ENCODE data around the gene SPECC1.

Gene SPECC1

DNA sequence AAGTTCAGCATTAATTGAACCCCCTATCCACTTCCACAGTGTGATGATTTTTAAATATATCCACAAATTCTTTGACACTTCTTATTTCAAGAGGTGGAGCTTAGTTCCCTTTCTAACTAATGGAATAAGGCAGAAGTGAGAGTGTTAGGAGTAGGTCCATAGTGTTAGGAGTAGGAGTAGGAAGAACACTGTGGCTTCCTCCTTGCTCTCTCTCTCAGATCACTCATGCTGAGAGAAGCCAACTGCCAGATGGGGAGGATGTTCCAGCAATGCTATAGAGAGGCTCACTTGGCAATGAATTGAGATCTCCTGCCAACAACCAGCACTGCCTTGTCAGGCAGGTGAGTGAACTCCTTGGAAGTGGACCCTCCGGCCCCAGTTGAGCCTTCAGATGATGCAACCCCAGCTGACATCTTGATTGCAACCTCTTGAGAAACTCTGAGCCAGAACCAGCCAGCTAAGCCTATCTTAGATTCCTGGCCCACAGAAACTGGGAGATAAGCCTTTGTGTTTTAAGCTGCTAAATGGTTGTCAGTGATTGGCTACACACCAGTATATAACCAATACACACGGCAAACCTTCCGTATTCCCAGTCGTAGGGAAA is 44.3 kb downstream of the SPECC1 start:
- H3K27me3 ChIP-seq (replicated peaks; ENCODE audit: control insufficient read depth, insufficient read depth, low read length), result no peaks in the 10 kb centered on the region; the same call in 1 of the 2 replicates
- H3K4me3 ChIP-seq (replicated peaks; ENCODE audit: low read depth, low read length), result no peak overlapping the region
- DNase-seq (ENCODE audit: extremely low read depth, insufficient read length), result no peak
- TF ChIP-seq, protein P1, sequence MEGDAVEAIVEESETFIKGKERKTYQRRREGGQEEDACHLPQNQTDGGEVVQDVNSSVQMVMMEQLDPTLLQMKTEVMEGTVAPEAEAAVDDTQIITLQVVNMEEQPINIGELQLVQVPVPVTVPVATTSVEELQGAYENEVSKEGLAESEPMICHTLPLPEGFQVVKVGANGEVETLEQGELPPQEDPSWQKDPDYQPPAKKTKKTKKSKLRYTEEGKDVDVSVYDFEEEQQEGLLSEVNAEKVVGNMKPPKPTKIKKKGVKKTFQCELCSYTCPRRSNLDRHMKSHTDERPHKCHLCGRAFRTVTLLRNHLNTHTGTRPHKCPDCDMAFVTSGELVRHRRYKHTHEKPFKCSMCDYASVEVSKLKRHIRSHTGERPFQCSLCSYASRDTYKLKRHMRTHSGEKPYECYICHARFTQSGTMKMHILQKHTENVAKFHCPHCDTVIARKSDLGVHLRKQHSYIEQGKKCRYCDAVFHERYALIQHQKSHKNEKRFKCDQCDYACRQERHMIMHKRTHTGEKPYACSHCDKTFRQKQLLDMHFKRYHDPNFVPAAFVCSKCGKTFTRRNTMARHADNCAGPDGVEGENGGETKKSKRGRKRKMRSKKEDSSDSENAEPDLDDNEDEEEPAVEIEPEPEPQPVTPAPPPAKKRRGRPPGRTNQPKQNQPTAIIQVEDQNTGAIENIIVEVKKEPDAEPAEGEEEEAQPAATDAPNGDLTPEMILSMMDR (IDR thresholded peaks at IDR 0.05; ENCODE audit: insufficient read depth, low read length, poor library complexity, severe bottlenecking), result no peak
- H3K36me3 ChIP-seq (ENCODE audit: control insufficient read depth, insufficient read depth, low read length), result no peaks in the 10 kb centered on the region

GRCh38 chr17:20059728-20060188 is 50.6 kb downstream of the SPECC1 start:
- H3K4me3 ChIP-seq (replicated peaks; ENCODE audit: low read depth, low read length), result no peak overlapping the region
- DNase-seq (ENCODE audit: extremely low read depth, insufficient read length), result no peak
- no peaks in the 10 kb centered on the region for H3K36me3 ChIP-seq (ENCODE audit: control insufficient read depth, insufficient read depth, low read length)
- H3K27me3 ChIP-seq (replicated peaks; ENCODE audit: control insufficient read depth, insufficient read depth, low read length), result no peaks in the 10 kb centered on the region
- TF ChIP-seq, protein P1 (IDR thresholded peaks at IDR 0.05; ENCODE audit: insufficient read depth, low read length, poor library complexity, severe bottlenecking), result no peak

DNA sequence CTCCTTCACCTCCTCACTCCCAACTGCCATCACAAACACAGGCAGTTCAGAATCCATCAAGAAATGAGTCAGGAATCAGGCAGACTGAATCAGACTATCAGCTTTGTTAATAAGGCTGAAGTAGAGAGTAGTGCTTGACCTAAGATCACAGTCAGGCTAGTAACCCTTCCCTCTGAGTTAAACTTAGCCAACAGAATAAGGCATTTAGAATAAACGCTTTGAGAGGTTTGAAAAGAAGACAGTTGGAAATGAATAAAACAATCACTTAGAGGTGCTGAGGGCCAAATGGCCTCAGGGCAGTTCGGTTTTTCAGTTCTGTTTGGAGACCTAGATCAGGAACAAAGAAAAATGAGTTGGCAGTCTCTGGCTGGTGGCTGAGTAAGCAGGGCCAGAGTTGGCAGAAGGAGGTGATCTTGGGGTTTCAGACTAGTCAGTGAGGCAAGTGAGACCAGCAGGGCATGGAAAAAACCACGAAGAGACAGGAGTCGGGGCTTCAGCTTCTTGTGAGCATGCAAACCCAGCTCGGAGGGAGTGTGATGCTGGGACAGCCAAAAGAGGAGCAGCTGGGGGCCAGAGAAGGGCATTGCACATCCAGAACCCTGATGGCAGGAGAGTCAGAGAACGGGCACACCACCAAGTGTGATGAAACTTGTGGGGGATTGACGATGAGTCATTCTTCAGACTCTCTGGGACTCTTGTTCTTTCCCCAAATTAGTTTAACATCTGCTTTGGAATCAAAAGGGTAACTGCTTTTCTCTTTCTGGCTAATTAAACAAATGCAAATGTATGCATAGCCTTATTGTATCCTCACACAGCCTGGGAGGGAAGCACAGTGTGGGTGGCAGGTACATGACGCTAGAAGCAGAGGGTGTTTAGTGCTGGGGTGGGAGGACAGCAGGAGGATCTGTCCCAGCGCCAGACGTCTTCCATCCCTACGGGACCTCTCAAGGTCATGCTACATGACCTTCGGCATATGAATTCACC is 54.8 kb downstream of the SPECC1 start:
- H3K4me3 ChIP-seq (replicated peaks; ENCODE audit: low read depth, low read length), result no peak overlapping the region
- no peaks in the 10 kb centered on the region for H3K36me3 ChIP-seq (ENCODE audit: control insufficient read depth, insufficient read depth, low read length)
- TF ChIP-seq, protein P1 (IDR thresholded peaks at IDR 0.05; ENCODE audit: insufficient read depth, low read length, poor library complexity, severe bottlenecking), result no peak
- no peaks in the 10 kb centered on the region for H3K27me3 ChIP-seq (replicated peaks; ENCODE audit: control insufficient read depth, insufficient read depth, low read length)
- DNase-seq (ENCODE audit: extremely low read depth, insufficient read length), result peak; percentile 57

DNA sequence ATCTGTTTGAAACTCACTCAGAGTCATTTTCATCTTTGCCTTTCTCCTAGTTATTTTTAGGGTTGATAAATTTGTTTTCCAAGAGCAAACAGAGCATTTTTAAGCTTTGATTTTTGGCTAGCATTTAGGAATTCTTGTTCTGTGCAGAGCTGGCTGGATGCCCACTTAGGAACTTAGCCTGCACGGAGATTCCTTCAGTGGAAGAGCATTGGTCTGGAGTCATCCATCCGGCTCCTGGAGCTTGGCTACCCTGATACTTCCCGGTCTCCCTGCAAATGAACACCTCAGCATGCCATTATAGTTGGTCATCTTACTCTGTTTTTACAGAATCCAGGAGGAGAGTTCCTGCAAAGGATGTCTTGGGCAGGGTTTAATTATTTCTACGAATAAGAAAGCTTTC is 57.1 kb downstream of the SPECC1 start:
- Histone ChIP-seq H3K4me3 (replicated peaks; ENCODE audit: low read depth, low read length) (no peak overlapping the region), H3K36me3 (ENCODE audit: control insufficient read depth, insufficient read depth, low read length) (no peaks in the 10 kb centered on the region), H3K27me3 (replicated peaks; ENCODE audit: control insufficient read depth, insufficient read depth, low read length) (no peaks in the 10 kb centered on the region)
- TF ChIP-seq, protein P1 (IDR thresholded peaks at IDR 0.05; ENCODE audit: insufficient read depth, low read length, poor library complexity, severe bottlenecking), result no peak
- no peak for DNase-seq (ENCODE audit: extremely low read depth, insufficient read length)

GRCh38 chr17:20067711-20068110 is 58.6 kb downstream of the SPECC1 start:
- Histone ChIP-seq H3K36me3 (ENCODE audit: control insufficient read depth, insufficient read depth, low read length) (no peaks in the 10 kb centered on the region), H3K27me3 (replicated peaks; ENCODE audit: control insufficient read depth, insufficient read depth, low read length) (no peaks in the 10 kb centered on the region), H3K4me3 (replicated peaks; ENCODE audit: low read depth, low read length) (no peak overlapping the region)
- TF ChIP-seq, protein P1 (IDR thresholded peaks at IDR 0.05; ENCODE audit: insufficient read depth, low read length, poor library complexity, severe bottlenecking), result no peak
- no peak for DNase-seq (ENCODE audit: extremely low read depth, insufficient read length)
